HG03469 (cell line): ENCODE data around the gene CRTAC1.
"Not testable (repeated sequence)": the region's sequence is repeated elsewhere in the genome, so short reads cannot be mapped to it uniquely, and the experiment has no call there.

Source experiments
- ATAC-seq: cut with Tn5 transposase; IDR thresholded peaks from one replicate; pipeline ENCODE4 v1.9.1; 2021; ENCODE audit warnings: mild to moderate bottlenecking, moderate library complexity, moderate number of reproducible peaks; ENCODE audit not compliant: unreplicated experiment

Gene CRTAC1

DNA sequence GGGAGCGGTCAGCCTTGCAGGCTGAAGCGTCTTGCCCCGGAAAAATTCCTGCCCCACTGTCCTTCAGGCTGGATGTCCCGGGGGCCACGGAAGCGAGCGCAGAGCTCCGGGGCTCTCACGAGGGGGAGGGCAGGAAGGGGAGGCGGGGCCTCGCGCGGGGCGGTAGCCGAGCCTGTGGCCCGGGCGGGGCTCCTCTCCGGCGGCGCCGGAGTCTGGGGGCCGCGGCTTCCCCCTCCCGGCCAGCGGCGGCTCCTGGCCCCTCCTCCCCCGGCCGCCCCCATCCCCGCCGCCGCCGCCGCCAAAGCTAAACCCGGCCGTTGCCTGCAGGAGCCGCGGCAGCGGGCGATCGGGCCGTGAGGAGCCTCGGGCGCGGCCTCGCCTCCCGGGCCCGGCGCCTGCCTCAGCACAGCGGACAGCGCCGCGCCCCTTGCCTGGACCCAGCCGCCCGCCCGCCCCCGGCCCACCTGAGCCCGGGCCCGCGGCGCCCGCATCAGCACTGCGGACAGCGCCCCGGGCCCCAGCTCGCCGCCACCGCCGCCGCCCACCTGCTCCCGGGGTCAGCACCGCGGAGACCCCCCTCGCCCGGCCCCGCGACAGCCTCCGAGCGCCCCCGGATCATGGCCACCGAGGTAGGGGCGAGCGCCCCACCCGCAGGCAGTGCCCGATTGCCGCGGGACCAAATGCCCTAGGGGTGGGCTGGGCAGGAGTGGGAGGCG is 180.6 kb downstream of the CRTAC1 start, which contains the start of gene GOLGA7B:
TSS of gene GOLGA7B (plus strand) at position 157 of the 716 bp plus-strand sequence. CDS start at position 618, 461 bp downstream.
- no peak for ATAC-seq

DNA sequence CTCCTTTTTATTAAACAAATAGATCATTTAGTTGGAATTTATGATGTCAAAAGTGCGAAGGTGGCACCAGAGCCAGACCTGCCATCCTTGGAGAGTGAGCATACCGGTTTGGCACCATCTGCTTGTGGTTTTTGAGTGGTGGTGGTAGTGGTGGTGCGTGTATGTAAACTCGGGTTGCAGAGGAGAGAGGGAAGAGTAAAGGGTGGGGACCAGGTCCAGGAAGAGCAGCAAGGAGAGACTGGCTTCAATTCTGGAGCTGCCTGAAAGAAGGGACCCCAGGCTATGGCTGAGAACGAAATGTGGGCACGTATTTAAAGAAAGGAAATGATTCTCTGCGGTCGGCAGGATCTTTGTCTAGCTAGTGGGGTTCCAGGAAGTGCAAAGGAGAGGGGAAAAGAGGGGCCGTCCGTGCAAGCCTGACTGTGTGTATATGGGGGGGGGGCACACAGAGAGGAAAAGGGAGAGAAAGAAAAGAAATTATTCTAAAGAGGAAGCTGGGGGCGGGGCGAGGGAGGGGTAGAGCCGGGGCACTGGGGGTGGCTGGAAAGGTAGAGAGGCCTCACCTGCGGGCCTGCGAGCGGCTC is 181.2 kb downstream of the CRTAC1 start:
- no peak for ATAC-seq

DNA sequence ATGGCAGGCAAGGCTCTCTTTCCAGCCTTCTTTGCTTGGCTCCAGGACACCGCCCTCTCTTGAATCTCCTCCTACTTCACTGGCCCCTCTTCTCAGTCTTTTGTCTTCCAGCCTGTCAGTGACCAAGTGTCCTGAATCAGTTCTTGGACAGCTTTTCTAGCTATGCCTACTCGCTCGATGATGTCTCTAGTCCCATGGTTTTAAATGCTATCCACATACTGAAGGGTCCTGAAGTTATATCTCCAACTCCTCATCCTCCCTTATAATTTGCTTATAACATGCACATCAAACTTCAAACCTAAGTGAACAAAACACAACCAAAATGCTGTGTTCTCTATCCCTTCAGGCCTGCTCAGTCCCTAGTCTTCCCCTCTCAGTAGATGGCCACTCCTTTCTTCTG is 185.7 kb downstream of the CRTAC1 start:
- no peak for ATAC-seq

DNA sequence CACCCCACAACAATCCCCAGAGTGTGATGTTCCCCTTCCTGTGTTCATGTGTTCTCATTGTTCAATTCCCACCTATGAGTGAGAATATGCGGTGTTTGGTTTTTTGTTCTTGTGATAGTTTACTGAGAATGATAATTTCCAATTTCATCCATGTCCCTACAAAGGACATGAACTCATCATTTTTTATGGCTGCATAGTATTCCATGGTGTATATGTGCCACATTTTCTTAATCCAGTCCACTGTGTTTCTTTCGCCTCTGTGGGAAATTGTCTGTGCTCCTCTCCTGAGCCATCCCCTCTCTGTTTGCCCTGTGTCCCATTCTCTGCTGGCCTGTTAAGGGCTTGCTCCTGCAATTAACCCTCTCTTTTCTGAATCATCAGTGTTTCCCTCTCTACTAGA is 186.4 kb downstream of the CRTAC1 start:
- not testable (repeated sequence) for ATAC-seq

DNA sequence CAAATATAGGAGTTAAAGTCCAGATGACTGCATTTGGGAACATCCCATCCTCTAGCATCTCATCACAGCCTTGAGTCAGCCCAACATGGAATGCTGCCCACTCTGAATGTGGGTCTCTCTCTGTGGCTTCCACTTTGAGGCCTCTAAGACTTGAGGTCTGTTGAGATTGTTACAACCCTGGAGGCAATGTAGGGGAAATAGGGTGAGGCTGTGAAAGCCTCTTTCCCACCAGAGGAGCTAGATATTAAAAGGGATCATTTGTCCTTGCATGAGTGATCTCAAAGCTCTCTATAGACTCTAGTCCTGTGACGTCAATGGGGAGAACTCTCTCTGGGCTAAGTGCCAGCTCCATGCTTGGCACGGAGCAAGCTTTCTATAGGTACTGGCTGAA is 187.1 kb downstream of the CRTAC1 start:
- no peak for ATAC-seq

DNA sequence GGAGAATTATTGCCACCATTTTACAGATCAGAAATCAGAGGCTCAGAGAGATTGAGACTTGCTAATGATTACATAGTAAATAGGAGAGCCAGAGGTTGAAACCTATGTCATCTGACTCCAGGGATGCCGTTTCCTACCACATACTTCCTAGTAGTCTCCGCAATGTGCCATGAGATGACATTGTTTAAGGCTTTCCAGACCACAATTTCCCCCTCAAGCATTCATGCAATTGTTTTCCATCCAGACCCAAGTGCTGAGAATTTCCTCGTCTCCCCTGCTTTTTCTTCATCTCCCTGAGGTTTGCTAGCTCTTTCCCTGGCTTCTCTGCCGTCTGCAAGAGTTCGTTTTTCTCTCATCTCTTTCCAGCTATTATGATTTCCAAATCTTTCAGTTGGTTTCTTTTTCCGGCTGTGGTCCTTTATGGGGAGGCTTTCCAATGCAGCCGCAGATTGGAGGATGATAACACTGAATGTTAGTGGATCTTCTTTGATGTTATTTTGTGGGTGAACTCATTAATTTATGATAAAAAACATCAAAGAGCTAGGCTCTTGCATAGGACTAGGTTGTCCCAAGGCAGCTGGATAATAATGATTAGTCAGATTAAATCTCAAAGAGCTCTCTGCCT is 187.7 kb downstream of the CRTAC1 start:
- no peak for ATAC-seq

DNA sequence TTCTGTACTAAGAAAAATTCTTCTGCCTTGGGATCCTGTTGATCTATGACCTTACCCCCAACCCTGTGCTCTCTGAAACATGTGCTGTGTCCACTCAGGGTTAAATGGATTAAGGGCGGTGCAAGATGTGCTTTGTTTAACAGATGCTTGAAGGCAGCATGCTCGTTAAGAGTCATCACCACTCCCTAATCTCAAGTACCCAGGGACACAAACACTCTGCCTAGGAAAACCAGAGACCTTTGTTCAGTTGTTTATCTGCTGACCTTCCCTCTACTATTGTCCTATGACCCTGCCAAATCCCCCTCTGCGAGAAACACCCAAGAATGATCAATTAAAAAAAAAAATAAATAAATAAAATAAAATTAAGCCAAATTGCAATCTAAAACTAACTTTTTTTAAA is 188.3 kb downstream of the CRTAC1 start:
- ATAC-seq = not testable (repeated sequence)

DNA sequence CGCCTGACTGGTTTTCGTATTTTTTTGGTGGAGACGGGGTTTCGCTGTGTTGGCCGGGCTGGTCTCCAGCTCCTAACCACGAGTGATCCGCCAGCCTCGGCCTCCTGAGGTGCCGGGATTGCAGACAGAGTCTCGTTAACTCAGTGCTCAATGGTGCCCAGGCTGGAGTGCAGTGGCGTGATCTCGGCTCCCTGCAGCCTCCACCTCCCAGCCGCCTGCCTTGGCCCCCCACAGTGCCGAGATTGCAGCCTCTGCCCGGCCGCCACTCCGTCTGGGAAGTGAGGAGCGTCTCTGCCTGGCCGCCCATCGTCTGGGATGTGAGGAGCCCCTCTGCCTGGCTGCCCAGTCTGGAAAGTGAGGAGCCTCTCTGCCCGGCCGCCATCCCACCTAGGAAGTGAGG is 189.3 kb downstream of the CRTAC1 start:
- ATAC-seq = not testable (repeated sequence)

DNA sequence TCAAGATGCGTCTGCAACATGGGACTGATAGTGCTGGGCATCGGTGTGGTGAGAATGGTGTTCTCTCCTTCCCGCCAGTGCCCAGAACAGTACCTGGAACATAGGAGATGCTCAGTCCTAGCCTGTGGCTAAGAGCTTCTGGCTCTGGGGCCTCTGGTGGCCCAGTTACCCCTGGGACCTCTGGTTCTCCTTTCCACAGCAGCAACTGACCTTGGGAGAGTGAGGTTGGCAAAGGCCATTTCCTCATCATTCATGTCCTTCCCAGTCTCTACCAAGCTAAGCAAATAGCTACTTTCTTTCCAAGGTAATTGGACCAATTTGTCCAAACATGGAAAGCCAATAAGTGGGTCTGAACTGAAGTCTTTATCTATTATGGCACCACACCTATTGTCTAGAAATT is 192.3 kb downstream of the CRTAC1 start:
- ATAC-seq = no peak

DNA sequence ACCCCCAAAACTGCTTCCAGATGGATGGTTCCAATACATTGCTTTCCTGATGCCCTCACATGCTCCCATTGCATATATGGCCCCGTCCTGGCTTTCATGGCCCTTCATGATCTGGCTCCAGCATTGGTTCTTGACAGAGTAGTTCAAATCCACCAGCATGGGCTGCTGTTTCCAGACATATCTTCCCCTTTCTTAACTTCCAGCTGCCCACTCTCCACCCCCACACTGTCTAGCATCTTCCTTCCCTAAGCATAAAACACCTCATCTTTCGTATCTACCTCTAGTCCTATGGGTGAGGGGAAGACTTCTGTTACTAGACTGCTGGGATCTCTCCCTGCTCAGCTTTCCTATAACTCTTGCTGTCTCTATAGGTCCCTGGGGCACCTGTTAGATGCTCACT is 194.0 kb downstream of the CRTAC1 start:
- ATAC-seq = no peak

DNA sequence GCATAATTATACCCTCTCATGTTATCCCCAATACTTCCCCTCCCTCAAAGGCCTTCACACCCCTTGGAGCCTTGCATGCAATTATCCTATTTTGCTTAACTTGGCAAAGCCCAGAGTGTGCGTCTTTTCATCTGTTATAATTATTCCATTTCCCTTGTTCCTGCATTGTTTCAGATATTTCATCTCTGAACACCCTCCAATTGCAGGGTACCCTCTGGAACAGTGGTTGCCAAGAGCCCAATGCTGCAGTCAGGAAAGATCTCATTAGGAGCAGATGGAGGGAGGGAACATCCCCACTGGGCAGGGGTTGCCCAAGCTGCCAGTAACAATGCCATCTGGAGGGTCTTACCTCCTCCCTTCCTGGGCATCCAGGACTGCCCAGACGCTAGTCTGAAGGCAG is 199.2 kb downstream of the CRTAC1 start:
- ATAC-seq = no peak

DNA sequence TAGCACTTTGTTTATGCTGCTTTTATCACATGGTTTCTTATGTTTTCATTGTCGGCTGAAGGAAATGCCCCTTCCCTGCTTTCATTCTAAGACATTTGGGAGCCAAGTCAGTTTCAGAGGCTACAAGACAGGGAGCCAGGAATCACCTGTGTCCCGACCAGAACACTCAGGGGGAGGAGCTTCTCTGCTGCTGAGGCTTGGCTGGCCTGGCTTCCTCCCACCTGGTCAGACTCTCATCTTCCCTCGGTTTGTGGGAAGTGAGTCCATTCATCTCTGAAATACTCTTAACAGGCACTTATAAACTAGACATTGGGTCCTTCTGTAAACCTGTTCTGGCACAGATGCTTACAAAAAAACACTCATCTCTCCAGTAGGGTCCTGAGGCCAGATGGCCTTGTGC is 200.4 kb downstream of the CRTAC1 start:
- ATAC-seq = no peak

DNA sequence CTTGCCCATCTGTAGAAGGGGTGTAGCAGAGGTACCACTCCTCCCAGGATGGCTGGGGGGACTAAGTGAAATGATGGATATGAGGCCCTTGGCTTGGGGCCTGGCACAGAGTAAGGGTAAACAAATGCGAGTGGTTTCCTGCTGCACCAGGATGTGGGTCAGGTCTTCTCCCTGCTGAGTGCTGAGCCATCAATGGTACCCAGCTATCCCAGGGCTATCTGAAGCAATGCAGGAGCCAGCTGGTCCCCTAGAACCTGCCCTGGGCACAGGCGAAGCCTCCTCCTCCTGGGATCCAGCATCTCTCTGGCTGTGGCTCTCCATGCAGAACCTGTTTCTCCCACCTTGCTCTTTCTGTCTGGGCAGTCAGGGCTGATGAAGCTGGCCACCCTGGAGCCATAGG is 201.7 kb downstream of the CRTAC1 start:
- ATAC-seq = no peak

DNA sequence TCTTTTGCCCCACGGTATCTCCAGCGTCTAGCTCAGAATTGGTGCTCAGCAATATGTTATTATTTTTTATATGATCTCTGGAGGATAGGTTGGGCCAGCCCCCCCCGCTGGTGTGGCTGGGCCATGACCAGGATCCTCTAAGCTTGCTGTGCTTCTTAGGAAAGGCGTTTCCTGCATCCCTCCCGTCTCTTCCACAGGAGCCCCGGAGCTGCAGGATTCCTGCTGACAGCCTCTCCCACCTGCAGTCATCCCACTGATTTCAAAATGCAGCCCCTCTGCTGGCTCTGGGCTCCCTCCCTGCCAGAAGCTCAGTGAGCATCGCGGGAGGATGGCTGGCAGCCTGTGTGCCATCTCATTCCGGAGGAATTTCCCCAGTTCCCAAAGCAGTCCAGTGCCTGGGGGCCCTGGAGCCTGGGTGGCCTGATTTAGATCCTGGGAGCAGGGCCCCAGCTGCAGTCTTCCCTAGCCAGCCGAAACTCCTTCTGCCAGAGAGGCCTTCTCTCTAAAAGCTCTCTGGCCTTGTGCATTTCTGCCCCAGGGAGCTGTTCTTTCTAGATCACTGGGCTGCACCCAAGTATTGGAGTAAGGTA is 202.6 kb downstream of the CRTAC1 start:
- ATAC-seq = no peak

DNA sequence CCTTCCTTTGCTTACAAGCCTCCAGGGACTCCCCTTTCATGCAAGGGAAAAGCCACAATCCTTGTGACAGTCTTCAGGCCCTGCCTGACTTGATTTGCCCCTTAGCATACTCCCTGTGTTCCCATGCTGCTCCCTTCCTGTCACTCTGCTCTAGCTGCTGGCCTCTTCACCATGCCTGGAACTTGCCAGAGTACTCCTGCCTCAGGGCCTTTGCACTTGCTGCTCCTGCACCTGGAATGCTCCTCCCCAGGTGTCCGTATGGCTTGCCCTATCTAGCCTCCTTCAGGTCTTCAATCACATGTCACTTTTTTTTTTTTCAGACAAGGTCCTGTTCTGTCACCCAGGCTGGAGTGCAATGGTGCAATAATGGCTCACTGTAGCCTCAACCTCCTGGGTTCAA is 203.5 kb downstream of the CRTAC1 start:
- no peak for ATAC-seq

DNA sequence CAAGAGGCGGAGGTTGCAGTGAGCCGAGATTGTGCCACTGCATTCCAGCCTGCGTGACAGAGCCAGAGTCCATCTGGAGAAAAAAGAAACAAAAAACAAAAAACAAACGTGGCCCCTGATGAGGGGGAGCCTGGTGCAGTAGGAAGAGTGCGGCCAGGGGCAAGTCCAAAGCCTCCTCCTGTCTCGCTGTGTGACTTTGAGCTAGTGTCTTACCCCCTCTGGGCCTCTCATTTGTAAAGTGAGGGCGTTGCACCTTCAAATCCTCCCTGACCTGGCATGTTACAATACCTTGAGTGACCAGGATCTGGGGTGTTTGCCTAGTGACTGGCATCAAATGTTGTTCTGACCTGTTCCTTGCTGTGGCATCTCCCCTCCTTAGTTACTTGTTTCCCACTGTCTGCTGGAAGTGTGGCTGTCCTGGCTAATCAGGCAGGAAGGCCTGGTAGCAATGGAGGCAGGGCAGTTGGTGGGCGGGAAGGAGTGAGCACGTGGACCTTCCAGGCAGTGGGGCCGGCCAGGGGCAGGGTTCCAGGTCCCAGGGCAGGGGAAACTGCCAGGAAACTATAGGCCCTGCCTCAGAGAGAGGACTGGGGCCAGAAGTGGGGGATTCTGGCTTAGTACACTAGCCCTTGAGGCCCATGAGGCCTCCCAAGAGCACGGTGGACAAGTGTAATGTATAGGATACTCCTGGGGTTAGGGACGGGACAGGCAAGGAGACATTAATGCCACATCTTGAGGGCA is 205.2 kb downstream of the CRTAC1 start:
- no peak for ATAC-seq

DNA sequence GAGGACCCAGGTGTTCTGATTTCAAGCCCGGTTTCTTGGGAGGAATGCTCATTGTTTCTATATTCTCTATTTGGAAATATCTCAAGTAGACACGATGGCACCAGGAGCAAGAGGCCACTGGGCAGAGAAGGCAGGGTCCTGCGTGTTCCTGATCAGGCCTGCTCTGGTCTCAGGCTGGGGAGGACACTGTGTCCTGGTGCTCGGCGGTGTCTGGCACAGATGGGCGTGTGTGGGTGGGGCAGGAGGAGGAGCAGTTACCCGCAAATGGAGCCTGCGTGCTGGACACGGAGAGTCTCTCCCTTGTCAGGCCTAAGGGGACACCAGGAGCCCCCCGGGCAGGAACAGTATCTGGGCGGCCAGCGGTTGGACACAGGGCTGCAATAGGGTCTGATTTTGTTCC is 206.7 kb downstream of the CRTAC1 start:
- ATAC-seq = no peak

DNA sequence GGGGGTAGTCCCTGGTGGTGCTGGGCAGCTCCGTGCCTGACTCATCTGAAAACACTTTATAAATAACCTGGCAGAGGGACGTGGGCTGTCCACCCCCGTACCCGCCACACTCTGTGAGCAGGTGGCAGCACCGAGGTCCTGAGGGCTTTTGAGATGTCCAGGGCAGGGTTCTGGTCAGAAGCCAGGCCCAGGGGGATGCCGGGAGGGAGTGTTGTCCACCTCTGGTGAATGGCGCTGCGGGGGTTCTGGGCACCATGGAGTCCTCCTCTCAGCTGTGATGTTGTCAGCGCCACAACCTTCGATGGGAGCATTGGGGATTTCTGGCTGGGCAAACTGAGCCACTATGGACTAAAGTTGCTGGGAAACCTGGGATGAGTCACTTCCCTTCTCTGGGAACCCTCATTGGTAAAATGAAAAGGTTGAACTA is 208.1 kb downstream of the CRTAC1 start:
- ATAC-seq = no peak

DNA sequence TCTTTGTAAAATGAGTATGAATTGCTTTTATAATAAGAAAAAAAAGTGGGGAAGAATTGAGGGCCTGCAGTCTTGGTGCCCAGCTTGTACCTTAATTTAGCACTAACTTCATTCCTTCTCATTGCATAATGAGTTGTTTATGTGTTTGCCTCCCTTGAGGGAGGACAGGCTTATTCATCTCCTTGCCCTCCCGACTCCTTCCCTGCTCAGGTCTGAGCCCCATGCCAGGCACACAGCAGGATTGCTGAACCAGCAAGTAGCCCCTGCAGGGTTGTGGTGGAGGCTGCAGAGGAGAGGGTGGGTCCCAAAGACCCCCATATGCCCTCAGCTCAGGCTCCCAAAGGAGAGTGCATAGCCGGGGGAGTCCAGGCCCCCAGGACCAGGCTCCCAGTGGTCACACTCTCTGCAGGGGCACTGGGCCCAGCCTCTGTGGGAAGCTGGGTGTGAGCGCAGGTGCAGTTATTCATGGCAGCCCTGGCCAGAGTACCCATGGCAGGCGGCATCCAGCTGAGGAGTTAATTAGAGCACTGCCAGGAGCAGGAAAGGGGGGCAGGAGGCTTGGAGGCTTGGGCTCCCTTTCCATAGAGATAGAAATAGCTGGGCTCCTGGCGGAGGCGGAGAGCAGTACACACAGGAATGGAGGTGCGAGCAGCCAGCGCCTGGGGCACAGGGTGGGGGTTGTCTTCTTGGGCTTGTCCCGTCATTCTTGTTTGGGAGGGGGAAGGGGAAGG is 208.9 kb downstream of the CRTAC1 start:
- ATAC-seq = no peak

DNA sequence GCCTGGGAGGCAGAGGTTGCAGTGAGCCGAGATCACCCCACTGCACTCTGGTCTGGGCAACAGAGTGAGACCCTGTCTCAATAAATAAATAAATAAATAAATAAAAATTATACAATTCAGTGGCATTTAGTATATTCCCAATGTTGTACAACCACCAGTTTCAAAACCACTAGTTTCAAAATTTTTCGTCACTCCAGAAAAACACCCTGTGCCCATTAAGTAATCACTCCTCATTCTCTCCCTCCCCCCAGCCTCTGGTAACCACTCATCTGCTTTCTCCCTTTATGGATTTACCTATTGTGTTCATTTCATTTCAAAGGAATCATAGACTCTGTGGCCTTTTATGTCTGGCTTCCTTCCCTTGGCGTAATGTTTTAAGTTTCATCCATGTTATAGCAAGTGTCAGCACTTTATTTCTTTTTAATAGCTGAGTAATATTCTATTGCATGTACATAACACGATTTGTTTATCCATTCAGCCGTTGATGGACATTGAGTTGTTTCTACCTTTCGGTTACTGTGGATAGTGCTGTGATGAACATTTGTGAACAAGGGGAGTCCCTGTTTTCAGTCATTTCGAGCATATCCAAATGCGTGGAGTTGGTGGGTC is 210.2 kb downstream of the CRTAC1 start:
- no peak for ATAC-seq
